ENCODE results near the gene NFYC.

NFYC gene

DNA sequence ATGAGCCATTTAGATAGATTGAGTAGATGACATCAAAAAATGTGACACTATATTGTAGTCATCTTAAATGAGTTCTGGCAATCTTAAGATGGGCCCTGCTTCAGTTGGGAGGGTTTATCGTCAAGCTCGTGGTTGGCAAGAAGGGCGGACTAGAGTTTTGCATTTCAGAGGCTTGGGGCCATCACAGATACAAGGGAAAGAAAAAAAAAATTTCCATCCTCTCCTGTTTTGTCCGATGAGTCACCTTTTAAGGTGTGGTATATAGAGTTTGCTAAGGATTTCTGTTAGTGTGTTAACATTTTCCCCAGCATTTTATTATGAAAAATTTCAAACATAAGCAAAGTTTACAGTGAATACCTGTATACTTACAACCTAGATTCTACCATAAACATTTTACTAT, 60.3 kb downstream of the NFYC start:
- peaks cover 24 to 88% of the 10 kb centered on the region in 2 experiments for H3K36me3 ChIP-seq (ENCODE audit: control insufficient read depth in 1 of 2, insufficient read depth in 2 of 2, low read depth in 1 of 2, low read length in 2 of 2)
- H2BK5ac ChIP-seq (ENCODE audit: low read depth, low read length, poor library complexity, severe bottlenecking) = no peak overlapping the region
- H3K18ac ChIP-seq (ENCODE audit: low read depth in 1 of 2, low read length in 2 of 2) = no peak overlapping the region
- H3K27me3 ChIP-seq (ENCODE audit: control insufficient read depth in 1 of 2, insufficient read depth in 1 of 2, low read length in 2 of 2) = no peaks in the 10 kb centered on the region
- no peak overlapping the region for H4K91ac ChIP-seq (ENCODE audit: low read length)
- H3K4me3 ChIP-seq (ENCODE audit: insufficient read depth in 1 of 2, low read depth in 1 of 2, low read length in 2 of 2) = no peak overlapping the region
- no peak overlapping the region for H3K9ac ChIP-seq (ENCODE audit: low read length)
- no peak for DNase-seq
- H3K79me1 ChIP-seq (replicated peaks; ENCODE audit: low read length, poor library complexity, severe bottlenecking) = peaks cover 37% of the 10 kb centered on the region
- H3K27ac ChIP-seq (ENCODE audit: low read length, poor library complexity, severe bottlenecking) = no peak overlapping the region
- H2AFZ ChIP-seq (ENCODE audit: low read depth, low read length) = no peak overlapping the region
- H2BK15ac ChIP-seq (ENCODE audit: low read depth, poor library complexity, severe bottlenecking) = no peak overlapping the region
- H2BK120ac ChIP-seq (ENCODE audit: low read depth, low read length) = no peak overlapping the region
- no peak overlapping the region for H4K8ac ChIP-seq (ENCODE audit: low read length)
- no peak overlapping the region for H3K14ac ChIP-seq (ENCODE audit: low read length in 2 of 2)
- no peak overlapping the region for H2AK5ac ChIP-seq (ENCODE audit: low read length, severe bottlenecking)
- H2BK12ac ChIP-seq (ENCODE audit: low read length in 2 of 2) = no peak overlapping the region
- no peak overlapping the region for H3K4me2 ChIP-seq (ENCODE audit: low read length, poor library complexity, severe bottlenecking)
- no peak overlapping the region for H3K4ac ChIP-seq (ENCODE audit: low read depth in 1 of 2, low read length in 2 of 2)
- H3K23ac ChIP-seq (ENCODE audit: low read length in 2 of 2) = no peak overlapping the region
- H3K9me3 ChIP-seq (ENCODE audit: control insufficient read depth, low read length) = no peaks in the 10 kb centered on the region
- 94% methylated on average over 3 of the region's 4 CpGs for WGBS
- H3K4me1 ChIP-seq (ENCODE audit: control insufficient read depth, insufficient read depth, low read depth, low read length) = no peaks in the 10 kb centered on the region

DNA sequence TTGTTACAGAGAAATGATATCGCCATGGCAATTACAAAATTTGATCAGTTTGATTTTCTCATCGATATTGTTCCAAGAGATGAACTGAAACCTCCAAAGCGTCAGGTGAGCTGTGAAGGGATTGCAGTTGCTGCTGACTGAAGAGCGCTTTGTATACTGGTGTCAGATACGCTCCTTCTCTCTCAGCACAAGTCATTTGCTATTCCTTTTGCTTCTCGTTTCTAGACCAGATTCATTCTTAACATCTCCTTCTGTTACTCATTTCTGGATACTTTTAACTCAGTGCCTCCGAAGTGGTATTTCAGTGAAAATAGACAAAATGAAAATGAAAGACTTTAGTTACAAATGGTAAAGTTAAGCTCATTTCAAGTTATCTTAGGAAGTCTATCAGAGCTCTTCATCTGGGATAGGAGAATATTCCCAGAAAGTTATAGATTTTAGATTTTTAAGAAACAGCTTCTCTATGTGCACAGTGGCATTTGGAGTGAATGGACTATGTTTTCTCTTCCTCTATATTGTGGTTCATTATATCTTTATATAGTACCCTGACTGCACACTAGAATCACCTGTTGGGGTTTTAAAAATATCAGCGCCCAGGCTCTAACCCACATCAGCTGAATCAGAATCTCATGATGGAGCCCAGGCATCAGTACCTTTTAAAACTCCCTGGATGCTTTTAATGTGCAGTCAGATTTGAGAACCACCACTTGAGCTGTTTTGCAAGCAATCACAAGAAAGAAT, 61.8 kb downstream of the NFYC start:
- no peak overlapping the region for H4K91ac ChIP-seq (ENCODE audit: low read length)
- H3K27me3 ChIP-seq (ENCODE audit: control insufficient read depth in 1 of 2, insufficient read depth in 1 of 2, low read length in 2 of 2) = no peaks in the 10 kb centered on the region
- H3K4me2 ChIP-seq (ENCODE audit: low read length, poor library complexity, severe bottlenecking) = no peak overlapping the region
- WGBS = 96% methylated on average over 7 of the region's 8 CpGs
- H3K18ac ChIP-seq (ENCODE audit: low read depth in 1 of 2, low read length in 2 of 2) = no peak overlapping the region
- no peak overlapping the region for H4K8ac ChIP-seq (ENCODE audit: low read length)
- peaks cover 2% of the 10 kb centered on the region for H3K4me1 ChIP-seq (ENCODE audit: control insufficient read depth, insufficient read depth, low read depth, low read length)
- H2BK120ac ChIP-seq (ENCODE audit: low read depth, low read length) = no peak overlapping the region
- no peak overlapping the region for H3K4ac ChIP-seq (ENCODE audit: low read depth in 1 of 2, low read length in 2 of 2)
- H3K9ac ChIP-seq (ENCODE audit: low read length) = no peak overlapping the region
- no peak overlapping the region for H2AK5ac ChIP-seq (ENCODE audit: low read length, severe bottlenecking)
- H3K36me3 ChIP-seq (ENCODE audit: control insufficient read depth in 1 of 2, insufficient read depth in 2 of 2, low read depth in 1 of 2, low read length in 2 of 2) = peaks cover 29 to 92% of the 10 kb centered on the region in 2 experiments
- no peak for DNase-seq
- H2BK15ac ChIP-seq (ENCODE audit: low read depth, poor library complexity, severe bottlenecking) = no peak overlapping the region
- no peak overlapping the region for H3K4me3 ChIP-seq (ENCODE audit: insufficient read depth in 1 of 2, low read depth in 1 of 2, low read length in 2 of 2)
- H3K14ac ChIP-seq (ENCODE audit: low read length in 2 of 2) = no peak overlapping the region
- no peak overlapping the region for H2BK5ac ChIP-seq (ENCODE audit: low read depth, low read length, poor library complexity, severe bottlenecking)
- peaks cover 30% of the 10 kb centered on the region for H3K79me1 ChIP-seq (replicated peaks; ENCODE audit: low read length, poor library complexity, severe bottlenecking)
- H3K27ac ChIP-seq (ENCODE audit: low read length, poor library complexity, severe bottlenecking) = no peak overlapping the region
- no peaks in the 10 kb centered on the region for H3K9me3 ChIP-seq (ENCODE audit: control insufficient read depth, low read length)
- H2AFZ ChIP-seq (ENCODE audit: low read depth, low read length) = no peak overlapping the region
- H3K23ac ChIP-seq (ENCODE audit: low read length in 2 of 2) = no peak overlapping the region
- H2BK12ac ChIP-seq (ENCODE audit: low read length in 2 of 2) = no peak overlapping the region

DNA sequence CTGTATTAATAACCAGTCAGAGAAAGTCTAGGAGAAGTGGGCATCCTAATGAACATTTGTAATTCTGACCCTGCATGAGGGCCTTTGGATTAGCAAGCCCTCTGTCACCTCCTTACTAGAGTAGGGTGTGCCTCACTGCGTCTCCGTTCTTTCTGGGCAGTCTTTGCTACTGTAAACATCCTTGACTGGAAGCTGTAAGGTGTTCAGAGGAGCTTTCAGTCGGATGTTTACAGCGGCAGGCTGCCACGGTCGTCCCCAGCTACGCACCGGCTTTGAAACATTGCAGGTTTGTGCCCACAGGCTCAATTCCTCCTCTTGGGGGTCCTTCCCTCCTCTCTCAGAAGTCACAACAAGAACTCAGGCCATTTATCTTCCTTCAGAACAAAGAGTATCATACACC, 62.7 kb downstream of the NFYC start:
- H3K9ac ChIP-seq (ENCODE audit: low read length) = no peak overlapping the region
- no peak overlapping the region for H3K4me3 ChIP-seq (ENCODE audit: insufficient read depth in 1 of 2, low read depth in 1 of 2, low read length in 2 of 2)
- no peak overlapping the region for H4K8ac ChIP-seq (ENCODE audit: low read length)
- H3K18ac ChIP-seq (ENCODE audit: low read depth in 1 of 2, low read length in 2 of 2) = no peak overlapping the region
- H3K27me3 ChIP-seq (ENCODE audit: control insufficient read depth in 1 of 2, insufficient read depth in 1 of 2, low read length in 2 of 2) = no peaks in the 10 kb centered on the region
- no peak overlapping the region for H3K4me2 ChIP-seq (ENCODE audit: low read length, poor library complexity, severe bottlenecking)
- H3K23ac ChIP-seq (ENCODE audit: low read length in 2 of 2) = no peak overlapping the region
- H4K91ac ChIP-seq (ENCODE audit: low read length) = no peak overlapping the region
- peaks cover 2% of the 10 kb centered on the region for H3K4me1 ChIP-seq (ENCODE audit: control insufficient read depth, insufficient read depth, low read depth, low read length)
- no peaks in the 10 kb centered on the region for H3K9me3 ChIP-seq (ENCODE audit: control insufficient read depth, low read length)
- no peak overlapping the region for H2BK120ac ChIP-seq (ENCODE audit: low read depth, low read length)
- no peak overlapping the region for H2BK15ac ChIP-seq (ENCODE audit: low read depth, poor library complexity, severe bottlenecking)
- H3K27ac ChIP-seq (ENCODE audit: low read length, poor library complexity, severe bottlenecking) = no peak overlapping the region
- peaks cover 33 to 92% of the 10 kb centered on the region in 2 experiments for H3K36me3 ChIP-seq (ENCODE audit: control insufficient read depth in 1 of 2, insufficient read depth in 2 of 2, low read depth in 1 of 2, low read length in 2 of 2)
- no peak for DNase-seq
- no peak overlapping the region for H2AFZ ChIP-seq (ENCODE audit: low read depth, low read length)
- peaks cover 31% of the 10 kb centered on the region for H3K79me1 ChIP-seq (replicated peaks; ENCODE audit: low read length, poor library complexity, severe bottlenecking)
- H2BK12ac ChIP-seq (ENCODE audit: low read length in 2 of 2) = no peak overlapping the region
- H2AK5ac ChIP-seq (ENCODE audit: low read length, severe bottlenecking) = no peak overlapping the region
- no peak overlapping the region for H3K14ac ChIP-seq (ENCODE audit: low read length in 2 of 2)
- no peak overlapping the region for H2BK5ac ChIP-seq (ENCODE audit: low read depth, low read length, poor library complexity, severe bottlenecking)
- no peak overlapping the region for H3K4ac ChIP-seq (ENCODE audit: low read depth in 1 of 2, low read length in 2 of 2)
- WGBS = 93% methylated on average over 8 of the region's 8 CpGs

DNA sequence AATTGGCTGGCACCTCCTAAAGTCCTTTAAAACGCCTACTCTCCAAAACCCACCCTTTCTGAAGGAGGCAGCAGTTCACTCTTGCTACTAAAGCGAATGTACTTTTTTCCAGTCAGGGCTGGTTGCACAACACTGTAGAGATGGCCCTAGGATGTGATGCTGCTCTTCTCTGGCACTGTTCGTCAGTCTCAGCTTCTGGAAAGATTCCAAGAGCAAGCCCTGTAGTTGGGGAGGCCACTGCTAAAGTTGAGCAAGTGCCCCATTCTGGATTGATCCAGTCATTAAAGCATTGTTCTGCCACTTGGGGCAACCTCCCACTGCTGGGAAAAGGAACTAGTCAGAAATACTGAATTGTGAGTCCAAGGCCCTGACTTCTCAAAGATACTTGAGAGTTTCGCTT, 63.6 kb downstream of the NFYC start:
- H2BK12ac ChIP-seq (ENCODE audit: low read length in 2 of 2) = no peak overlapping the region
- no peak overlapping the region for H3K18ac ChIP-seq (ENCODE audit: low read depth in 1 of 2, low read length in 2 of 2)
- H2BK120ac ChIP-seq (ENCODE audit: low read depth, low read length) = no peak overlapping the region
- H3K79me1 ChIP-seq (replicated peaks; ENCODE audit: low read length, poor library complexity, severe bottlenecking) = peaks cover 29% of the 10 kb centered on the region
- no peak overlapping the region for H3K27ac ChIP-seq (ENCODE audit: low read length, poor library complexity, severe bottlenecking)
- H3K23ac ChIP-seq (ENCODE audit: low read length in 2 of 2) = no peak overlapping the region
- peak; percentile 22 for DNase-seq
- 93% methylated on average over 4 of the region's 4 CpGs for WGBS
- no peaks in the 10 kb centered on the region for H3K27me3 ChIP-seq (ENCODE audit: control insufficient read depth in 1 of 2, insufficient read depth in 1 of 2, low read length in 2 of 2)
- no peak overlapping the region for H2BK15ac ChIP-seq (ENCODE audit: low read depth, poor library complexity, severe bottlenecking)
- H3K36me3 ChIP-seq (ENCODE audit: control insufficient read depth in 1 of 2, insufficient read depth in 2 of 2, low read depth in 1 of 2, low read length in 2 of 2) = peaks cover 35 to 92% of the 10 kb centered on the region in 2 experiments
- H2AFZ ChIP-seq (ENCODE audit: low read depth, low read length) = no peak overlapping the region
- H3K4me1 ChIP-seq (ENCODE audit: control insufficient read depth, insufficient read depth, low read depth, low read length) = peaks cover 2% of the 10 kb centered on the region
- no peak overlapping the region for H2BK5ac ChIP-seq (ENCODE audit: low read depth, low read length, poor library complexity, severe bottlenecking)
- no peak overlapping the region for H2AK5ac ChIP-seq (ENCODE audit: low read length, severe bottlenecking)
- H3K4me3 ChIP-seq (ENCODE audit: insufficient read depth in 1 of 2, low read depth in 1 of 2, low read length in 2 of 2) = no peak overlapping the region
- no peak overlapping the region for H3K9ac ChIP-seq (ENCODE audit: low read length)
- no peak overlapping the region for H3K14ac ChIP-seq (ENCODE audit: low read length in 2 of 2)
- no peak overlapping the region for H4K8ac ChIP-seq (ENCODE audit: low read length)
- H3K4me2 ChIP-seq (ENCODE audit: low read length, poor library complexity, severe bottlenecking) = no peak overlapping the region
- no peak overlapping the region for H3K4ac ChIP-seq (ENCODE audit: low read depth in 1 of 2, low read length in 2 of 2)
- H3K9me3 ChIP-seq (ENCODE audit: control insufficient read depth, low read length) = no peaks in the 10 kb centered on the region
- H4K91ac ChIP-seq (ENCODE audit: low read length) = no peak overlapping the region

All from mesenchymal stem cell (in vitro differentiated cells and primary cell).